ENCODE results near the gene SCNN1G.
"Not testable (repeated sequence)": the region's sequence is repeated elsewhere in the genome, so short reads cannot be mapped to it uniquely, and the experiment has no call there.

SCNN1G gene

GRCh38 chr16:23182679-23183542, at the start of gene SCNN1G:
Gene SCNN1G (plus strand): TSS chr16:23182745. CDS start chr16:23186272, 3,527 bp downstream.
- DNase-seq = no peak

GRCh38 chr16:23132775-23133463, 49.6 kb upstream of the SCNN1G start:
- no peak for DNase-seq

DNA sequence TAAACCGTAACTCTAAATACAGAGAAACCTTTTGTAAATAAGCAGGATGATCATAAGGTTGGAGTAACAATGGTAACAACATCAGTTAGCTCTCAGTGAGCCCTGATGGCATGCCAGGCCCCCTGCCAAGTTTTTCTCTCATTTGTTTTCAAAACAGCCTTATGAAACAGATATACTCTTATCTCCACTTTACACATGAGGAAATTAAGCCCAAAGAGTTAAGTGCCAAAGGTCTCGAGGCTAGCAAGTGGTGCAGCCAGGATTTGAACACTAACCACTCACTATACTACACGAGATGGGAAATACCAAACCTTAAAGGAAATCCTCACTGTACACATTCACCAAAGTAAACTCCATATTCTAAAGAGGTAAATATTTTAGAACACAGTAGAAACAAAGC, 48.3 kb upstream of the SCNN1G start:
- no peak for DNase-seq

DNA sequence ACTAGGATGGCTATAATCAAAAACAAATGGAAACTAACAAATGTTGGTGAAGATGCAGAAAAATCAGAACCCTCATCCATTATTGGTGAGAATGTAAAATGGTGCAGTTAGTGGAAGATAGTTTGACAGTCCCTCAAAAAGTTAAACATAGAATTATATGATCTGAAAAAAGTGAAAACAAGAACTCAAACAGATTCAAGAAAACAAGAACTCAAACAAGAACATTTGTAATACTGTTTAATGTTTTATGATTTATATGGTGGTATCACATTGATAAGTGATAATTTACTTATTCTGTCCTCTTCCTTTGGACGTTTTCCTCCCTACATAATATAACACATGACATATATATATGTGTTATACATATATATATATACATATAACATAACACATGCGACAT, 45.3 kb upstream of the SCNN1G start:
- no peak for DNase-seq

- no peak for DNase-seq
These were observed 44.7 kb upstream of the SCNN1G start for GRCh38 chr16:23137818-23138217.

GRCh38 chr16:23140107-23140506, 42.4 kb upstream of the SCNN1G start:
- no peak for DNase-seq

DNA sequence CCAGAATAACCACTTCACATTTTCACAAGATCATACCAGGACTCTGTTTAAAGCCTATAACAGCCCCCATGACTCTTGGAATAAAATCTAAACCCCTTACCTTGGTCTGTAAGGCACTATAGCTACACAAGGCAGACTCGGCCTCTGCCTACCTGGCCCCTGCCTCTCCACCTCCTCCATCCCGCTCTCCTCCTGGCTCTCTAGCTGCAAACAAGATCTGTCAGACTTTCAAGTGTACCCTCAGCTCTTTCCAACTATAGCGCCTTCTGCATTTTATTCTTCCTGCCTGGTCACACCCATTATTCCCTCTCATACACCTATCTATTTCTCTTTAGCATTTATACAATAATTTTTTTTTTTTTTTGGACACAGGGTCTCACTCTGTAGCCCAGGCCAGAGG, 41.5 kb upstream of the SCNN1G start:
- no peak for DNase-seq

DNA sequence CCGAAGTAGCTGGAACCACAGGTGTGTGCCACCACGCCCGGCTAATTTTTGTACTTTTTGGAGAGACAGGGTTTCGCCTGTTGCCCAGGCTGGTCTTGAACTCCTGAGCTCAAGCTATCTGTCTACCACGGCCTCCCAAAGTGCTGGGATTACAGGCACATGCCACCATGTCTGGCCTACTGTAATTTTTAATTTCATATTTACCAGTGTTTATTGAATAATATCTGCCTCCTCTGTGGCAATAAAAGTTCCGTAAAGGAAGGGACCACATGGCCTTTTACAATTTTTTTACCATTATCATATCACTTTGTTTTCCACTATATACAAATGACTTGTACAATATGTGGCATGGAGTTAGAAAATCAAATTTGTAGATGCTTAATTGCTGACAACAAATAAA, 41.0 kb upstream of the SCNN1G start:
- no peak for DNase-seq

- no peak for DNase-seq
These were observed 40.4 kb upstream of the SCNN1G start for GRCh38 chr16:23141959-23142740.

DNA sequence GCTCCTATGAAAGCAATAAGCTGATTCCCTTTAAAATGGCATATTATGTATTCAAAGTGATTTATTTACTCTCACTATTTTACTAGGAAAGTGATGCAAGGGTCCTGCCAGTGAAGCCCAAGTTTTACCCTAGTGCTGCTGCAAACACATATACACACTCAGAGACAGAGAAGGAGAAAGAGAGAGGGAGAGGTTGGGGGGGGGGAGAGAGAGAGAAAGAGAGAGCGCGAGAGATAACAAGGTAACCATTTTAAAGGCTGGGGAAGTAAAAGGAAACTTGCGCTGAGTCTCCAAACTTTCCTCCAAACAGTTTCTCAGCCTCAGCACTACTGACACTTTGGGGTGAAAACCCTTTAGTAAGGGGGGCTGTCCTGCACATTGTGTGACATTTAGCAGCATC, 39.2 kb upstream of the SCNN1G start:
- DNase-seq = no peak

DNA sequence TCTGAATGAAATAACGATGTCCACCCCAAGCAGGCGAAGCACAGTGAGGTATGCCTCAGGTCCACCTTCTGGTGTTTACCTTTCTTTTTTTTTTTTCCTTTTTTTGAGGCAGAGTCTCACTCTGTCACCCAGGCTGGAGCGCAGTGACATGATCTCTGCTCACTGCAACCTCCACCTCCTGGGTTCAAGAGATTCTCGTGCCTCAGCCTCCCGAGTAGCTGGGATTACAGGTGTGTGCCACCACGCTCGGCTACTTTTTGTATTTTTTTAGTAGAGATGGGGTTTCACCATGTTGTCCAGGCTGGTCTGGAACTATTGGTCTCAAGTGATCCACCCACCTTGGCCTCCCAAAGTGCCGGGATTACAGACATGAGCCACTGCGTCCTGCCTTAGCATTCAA, 38.2 kb upstream of the SCNN1G start:
- DNase-seq = not testable (repeated sequence)

DNA sequence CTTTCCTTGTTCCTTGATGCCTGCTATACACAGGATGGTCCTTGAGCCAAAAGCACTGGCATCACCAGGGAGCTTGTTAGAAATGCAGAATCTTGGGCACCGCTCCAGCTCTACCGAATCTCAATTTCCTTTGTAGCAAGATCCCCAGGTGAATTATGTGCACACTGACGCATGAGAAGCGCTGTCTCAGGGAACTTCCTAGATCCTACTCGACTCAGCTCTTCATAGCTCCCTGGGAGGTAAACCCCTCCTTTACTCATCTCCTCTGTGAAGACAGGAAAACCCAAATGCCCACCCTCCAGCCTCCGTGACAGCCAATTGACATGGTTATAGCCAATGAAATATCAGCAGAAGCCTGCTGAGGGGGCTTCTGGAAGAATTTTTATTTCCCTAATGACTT, 37.4 kb upstream of the SCNN1G start:
- DNase-seq = no peak

- no peak for DNase-seq
These were observed 36.9 kb upstream of the SCNN1G start for GRCh38 chr16:23145608-23146007.

DNA sequence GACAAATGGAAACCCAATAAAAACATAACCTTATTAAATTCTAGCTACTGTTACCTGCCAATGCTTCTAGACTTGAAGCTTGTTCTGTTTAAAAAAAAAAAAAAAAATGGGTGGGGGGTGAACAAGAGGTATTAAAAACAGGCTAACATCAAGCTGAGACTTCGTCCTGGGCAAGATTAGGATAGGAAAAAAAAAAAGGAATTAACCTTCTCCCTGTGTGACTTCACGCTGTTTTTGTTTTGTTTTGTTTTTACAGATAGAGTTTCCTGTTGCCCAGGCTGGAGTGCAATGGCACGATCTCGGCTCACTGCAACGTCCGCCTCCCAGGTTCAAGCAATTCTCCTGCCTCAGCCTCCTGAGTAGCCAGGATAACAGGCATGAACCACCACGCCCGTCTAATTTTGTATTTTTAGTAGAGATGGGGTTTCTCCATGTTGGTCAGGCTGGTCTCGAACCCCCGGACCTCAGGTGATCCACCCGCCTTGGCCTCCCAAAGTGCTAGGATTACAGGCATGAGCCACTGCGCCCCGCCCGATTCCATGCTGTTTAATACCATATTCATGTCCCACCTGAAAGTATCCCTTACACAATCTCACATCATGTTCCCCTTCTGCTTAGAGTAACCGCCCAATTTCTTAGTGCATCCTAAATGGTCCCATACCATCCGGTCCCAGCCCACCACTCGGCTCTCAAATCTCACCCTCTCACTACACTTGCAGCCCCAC, 35.5 kb upstream of the SCNN1G start:
- DNase-seq = no peak

DNA sequence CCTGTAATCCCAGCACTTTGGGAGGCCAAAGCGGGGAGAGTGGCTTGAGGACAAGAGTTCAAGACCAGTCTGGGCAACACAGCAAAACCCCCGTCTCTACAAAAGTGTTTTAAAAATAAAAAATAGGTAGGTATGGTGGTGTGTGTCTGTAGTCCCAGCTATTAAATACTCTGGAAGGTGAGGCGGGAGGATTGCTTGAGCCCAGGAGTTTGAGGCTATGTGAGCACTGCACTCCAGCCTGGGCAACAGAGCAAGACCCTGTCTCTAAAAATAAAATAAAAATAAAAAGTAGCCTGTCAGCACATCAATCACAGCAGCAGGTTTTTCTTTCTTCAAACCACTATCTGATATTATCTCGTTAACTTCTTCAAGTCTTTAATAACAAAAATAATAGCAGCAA, 34.9 kb upstream of the SCNN1G start:
- DNase-seq = no peak

DNA sequence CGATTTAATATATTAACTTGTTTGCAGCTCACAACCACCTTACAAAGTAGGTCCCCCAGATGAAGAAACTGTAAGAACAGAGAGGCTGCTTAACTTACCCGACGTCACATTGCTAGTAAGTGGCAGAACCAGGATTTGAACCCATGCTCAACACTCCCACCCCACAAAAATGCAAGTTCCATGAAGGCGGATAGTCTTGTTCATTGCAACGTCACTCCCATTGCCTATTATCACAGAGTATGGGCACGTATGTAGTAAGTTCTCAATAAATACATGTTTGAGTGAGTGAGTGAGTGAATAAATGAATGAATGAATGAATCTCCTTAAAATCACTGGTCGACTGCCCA, 34.4 kb upstream of the SCNN1G start:
- DNase-seq = no peak

DNA sequence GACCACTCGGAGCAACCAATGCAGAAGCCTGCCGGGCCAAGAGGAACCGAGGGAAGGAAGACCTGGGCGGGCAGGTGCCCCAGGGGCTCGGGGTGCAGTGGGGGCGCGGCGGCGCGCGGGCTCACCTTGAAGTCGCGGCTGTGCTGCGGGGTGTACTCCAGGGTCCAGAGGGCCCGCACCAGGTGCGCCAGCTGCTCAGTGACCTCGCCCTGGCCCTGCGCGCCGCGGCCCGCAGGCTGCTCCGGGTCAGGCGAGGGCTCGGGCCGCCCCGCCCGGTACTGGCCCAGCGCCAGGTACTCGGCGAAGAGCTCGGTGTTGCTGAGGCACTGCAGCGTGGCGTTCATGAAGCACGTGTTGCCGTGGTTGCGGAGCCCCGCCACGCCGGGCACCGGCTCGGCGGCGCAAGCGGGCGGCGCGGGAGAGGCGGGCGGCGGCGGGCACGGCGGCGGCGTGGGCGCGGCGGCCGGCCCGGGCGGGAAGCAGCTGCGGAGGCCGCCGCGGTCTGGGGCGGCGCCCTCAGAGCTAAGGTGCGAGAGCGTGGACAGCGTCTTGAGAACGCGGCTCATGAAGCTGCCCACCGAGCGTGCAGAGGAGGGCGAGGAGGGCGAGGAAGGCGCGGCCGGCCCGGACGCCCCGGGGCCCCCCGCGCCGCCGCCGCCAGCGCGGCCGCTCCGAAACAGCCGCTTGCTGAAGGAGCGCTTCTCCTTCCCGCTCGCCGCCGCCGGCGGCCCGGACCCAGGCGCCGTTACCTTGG, 33.9 kb upstream of the SCNN1G start:
- no peak for DNase-seq

DNA sequence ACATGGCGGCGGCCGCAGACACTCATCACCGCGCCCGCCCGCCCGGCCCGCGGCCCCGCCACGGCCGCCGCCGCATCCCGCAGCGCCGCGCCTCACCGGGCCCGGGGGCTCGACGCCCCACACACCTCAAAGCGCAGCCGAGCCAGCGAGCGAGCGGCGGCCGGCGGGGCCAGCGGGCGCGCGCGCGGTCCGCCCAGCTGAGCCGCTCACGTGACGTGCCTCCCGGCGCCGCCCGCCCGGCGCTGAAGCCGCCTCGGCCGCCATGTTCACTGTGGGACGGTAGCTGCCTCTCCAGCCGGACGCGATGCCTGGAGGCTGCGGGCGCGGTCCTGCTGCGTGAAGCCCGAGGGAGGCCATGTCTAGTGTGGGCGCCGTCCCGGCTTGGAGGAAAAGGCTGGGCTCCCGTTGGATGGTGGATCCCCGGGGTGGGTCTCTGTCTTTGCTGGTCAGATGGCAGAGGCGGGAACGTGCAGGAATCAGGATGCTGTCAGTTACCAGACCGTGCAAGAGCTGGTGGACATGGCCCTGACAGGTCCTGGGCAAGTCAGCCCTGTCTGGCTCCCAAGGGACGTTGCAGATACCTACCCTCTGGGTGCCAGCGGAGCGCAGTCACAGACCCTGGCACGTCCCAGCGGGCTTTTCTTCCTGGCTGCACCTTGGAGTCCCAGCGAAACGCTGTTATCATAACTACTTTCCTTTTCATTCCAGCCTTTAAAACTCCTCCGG, 33.1 kb upstream of the SCNN1G start, which contains the start of gene USP31:
Gene USP31, minus strand, starts transcription at position 186 of the 726 bp plus-strand sequence. Its CDS starts 182 bp downstream, at position 4.
- peak; percentile 26 for DNase-seq

GRCh38 chr16:23149993-23150364, 32.6 kb upstream of the SCNN1G start:
- DNase-seq = no peak

GRCh38 chr16:23152386-23153178, 30.0 kb upstream of the SCNN1G start:
- DNase-seq = no peak
